SU-DHL-6 (cell line): ENCODE results near the gene C8A.

Source experiments
- H2AFZ ChIP-seq: fragments of 200-600 bp; sonication (generic); 2 replicates; pipeline ENCODE4 v1.6.1; 2014; ENCODE audit warnings: low read depth, mild to moderate bottlenecking, moderate library complexity, mixed read lengths, antibody characterized with exemption, low read length; ENCODE audit not compliant: severe bottlenecking
- H3F3A ChIP-seq: fragments of 200-600 bp; shearing (Covaris generic); 2 replicates; pipeline ENCODE4 v1.6.0; 2016; ENCODE audit warnings: antibody characterized with exemption, mild to moderate bottlenecking; ENCODE audit not compliant: insufficient read depth
- H3K27ac ChIP-seq: fragments of 200-600 bp; sonication (generic); 2 replicates; pipeline ENCODE4 v1.5.1; 2016; ENCODE audit warnings: low read depth, mild to moderate bottlenecking, low read length, moderate library complexity, mixed read lengths
- H3K27me3 ChIP-seq: fragments of 200-600 bp; sonication (generic), shearing (Covaris generic); 2 replicates; pipeline ENCODE4 v1.6.0; 2014; ENCODE audit warnings: mild to moderate bottlenecking, low read length
- H3K36me3 ChIP-seq: fragments of 200-600 bp; sonication (generic); 2 replicates; pipeline ENCODE4 v1.6.1; 2014; ENCODE audit warnings: mild to moderate bottlenecking, low read length, mixed read lengths
- H3K4me2 ChIP-seq: fragments of 300-600, 200-600 bp; shearing (Covaris generic), sonication (generic); 2 replicates; pipeline ENCODE4 v1.6.0; 2014; ENCODE audit warnings: low read length, low read depth, mild to moderate bottlenecking; ENCODE audit not compliant: poor library complexity, severe bottlenecking
- H3K4me3 ChIP-seq: fragments of 200-600 bp; sonication (generic); 2 replicates; pipeline ENCODE4 v1.5.1; 2014; ENCODE audit warnings: antibody characterized with exemption, low read length, mild to moderate bottlenecking, mixed read lengths; ENCODE audit not compliant: insufficient read depth, poor library complexity, severe bottlenecking
- H3K79me2 ChIP-seq: fragments of 200-600 bp; sonication (generic); 2 replicates; pipeline ENCODE4 v1.6.1; 2014; ENCODE audit warnings: mild to moderate bottlenecking, low read length, moderate library complexity; ENCODE audit not compliant: insufficient read depth
- H3K9ac ChIP-seq: fragments of 200-600 bp; sonication (generic); 2 replicates; pipeline ENCODE4 v1.7.0; 2014; ENCODE audit warnings: mild to moderate bottlenecking, low read length
- H3K9me2 ChIP-seq: fragments of 200-600 bp; sonication (generic); replicated peaks from 2 replicates; pipeline ENCODE4 v1.6.1; 2014; ENCODE audit warnings: low read length; ENCODE audit not compliant: insufficient read depth
- H3K9me3 ChIP-seq: fragments of 200-600 bp; sonication (generic); 2 replicates; pipeline ENCODE4 v1.6.1; 2014; ENCODE audit warnings: low read length, mixed read lengths; ENCODE audit not compliant: insufficient read depth
- H4K20me1 ChIP-seq: fragments of 200-600 bp; sonication (generic); 2 replicates; pipeline ENCODE4 v1.6.1; 2014; ENCODE audit warnings: low read depth, mild to moderate bottlenecking, antibody characterized with exemption, low read length, moderate library complexity, mixed read lengths
- CTCF ChIP-seq: fragments of 200-600 bp; sonication (generic); IDR thresholded peaks from one replicate; pipeline ENCODE4 v1.5.1; 2017; ENCODE audit warnings: antibody characterized with exemption, mild to moderate bottlenecking, low read length, moderate library complexity; ENCODE audit not compliant: insufficient read depth, poor library complexity, severe bottlenecking
- EZH2phosphoT487 ChIP-seq: fragments of 200-600 bp; sonication (generic), shearing (Covaris generic); conservative IDR thresholded peaks from 2 replicates; pipeline ENCODE4 v1.6.1; 2018; ENCODE audit warnings: mild to moderate bottlenecking, antibody characterized with exemption, low read length, moderate library complexity, mixed read lengths

The C8A gene

DNA sequence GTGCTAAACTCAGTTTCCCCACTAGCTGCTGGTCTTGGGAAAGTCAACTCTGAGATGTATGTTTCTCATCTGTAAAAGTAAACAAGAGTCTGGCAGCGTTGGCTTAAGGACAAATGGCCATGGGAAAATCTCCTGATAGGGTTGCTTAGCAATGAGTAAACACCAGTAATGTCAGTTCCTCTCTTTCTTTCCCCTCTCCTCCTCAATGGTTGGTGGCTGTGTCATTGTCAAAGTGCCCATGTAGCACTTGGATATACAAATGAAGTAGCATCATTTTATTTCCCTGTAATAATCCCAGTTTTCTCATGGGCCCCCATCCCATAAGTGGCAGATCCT lies 33.2 kb upstream of the C8A start:
- H3F3A ChIP-seq: no peaks in the 10 kb centered on the region
- no peaks in the 10 kb centered on the region for H3K36me3 ChIP-seq
- H3K9me2 ChIP-seq: no peaks in the 10 kb centered on the region
- H3K27ac ChIP-seq: no peak overlapping the region
- no peaks in the 10 kb centered on the region for H3K79me2 ChIP-seq
- no peak overlapping the region for H3K4me3 ChIP-seq
- no peak overlapping the region for H3K4me2 ChIP-seq
- no peak for TF ChIP-seq CTCF
- no peak for TF ChIP-seq EZH2phosphoT487
- H3K9me3 ChIP-seq: no peaks in the 10 kb centered on the region
- H3K9ac ChIP-seq: no peak overlapping the region
- H3K27me3 ChIP-seq: no peaks in the 10 kb centered on the region
- no peak overlapping the region for H2AFZ ChIP-seq
- H4K20me1 ChIP-seq: no peaks in the 10 kb centered on the region

GRCh38 chr1:56824271-56824670 lies 30.3 kb upstream of the C8A start:
- Histone ChIP-seq H4K20me1 (no peaks in the 10 kb centered on the region), H3K27ac (no peak overlapping the region), H3K36me3 (no peaks in the 10 kb centered on the region), H3K27me3 (no peaks in the 10 kb centered on the region), H3F3A (no peaks in the 10 kb centered on the region), H3K9me2 (no peaks in the 10 kb centered on the region), H3K9ac (no peak overlapping the region), H3K4me3 (no peak overlapping the region), H3K79me2 (no peaks in the 10 kb centered on the region), H3K9me3 (no peaks in the 10 kb centered on the region), H3K4me2 (no peak overlapping the region), H2AFZ (no peak overlapping the region)
- TF ChIP-seq EZH2phosphoT487 (no peak), CTCF (no peak)

GRCh38 chr1:56824938-56825337 lies 29.7 kb upstream of the C8A start:
- TF ChIP-seq EZH2phosphoT487 (no peak), CTCF (no peak)
- Histone ChIP-seq H3K4me2 (no peak overlapping the region), H3K9me2 (no peaks in the 10 kb centered on the region), H3K27me3 (no peaks in the 10 kb centered on the region), H3K79me2 (no peaks in the 10 kb centered on the region), H3F3A (no peaks in the 10 kb centered on the region), H3K4me3 (no peak overlapping the region), H3K9ac (no peak overlapping the region), H3K27ac (no peak overlapping the region), H3K36me3 (no peaks in the 10 kb centered on the region), H3K9me3 (no peaks in the 10 kb centered on the region), H2AFZ (no peak overlapping the region), H4K20me1 (no peaks in the 10 kb centered on the region)

DNA sequence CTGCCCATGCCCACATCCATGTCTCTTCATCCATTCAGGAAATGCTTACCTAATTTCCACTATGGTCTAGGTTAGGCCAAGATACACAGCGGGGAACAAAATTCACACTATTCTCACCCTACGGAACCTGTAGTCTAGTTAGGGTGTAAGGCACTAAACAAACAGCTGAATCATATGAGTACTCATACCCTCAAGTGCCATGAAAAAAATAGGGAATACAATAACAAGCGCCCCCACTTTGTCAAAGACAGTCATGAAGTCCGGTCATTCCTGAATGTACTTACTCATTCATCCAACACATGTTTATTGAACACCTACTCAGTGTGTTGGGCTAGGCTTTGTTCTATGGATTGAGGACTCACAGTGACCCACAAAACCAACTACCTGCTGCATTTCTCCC lies 29.2 kb upstream of the C8A start:
- Histone ChIP-seq H3K9me3 (no peaks in the 10 kb centered on the region), H3K9ac (no peak overlapping the region), H3K4me3 (no peak overlapping the region), H2AFZ (no peak overlapping the region), H3K36me3 (no peaks in the 10 kb centered on the region), H3K4me2 (no peak overlapping the region), H3K27me3 (no peaks in the 10 kb centered on the region), H3K9me2 (no peaks in the 10 kb centered on the region), H3K79me2 (no peaks in the 10 kb centered on the region), H3K27ac (no peak overlapping the region), H4K20me1 (no peaks in the 10 kb centered on the region), H3F3A (no peaks in the 10 kb centered on the region)
- TF ChIP-seq EZH2phosphoT487 (no peak), CTCF (no peak)
